ENCODE data around the gene BCAS3.

DNA sequence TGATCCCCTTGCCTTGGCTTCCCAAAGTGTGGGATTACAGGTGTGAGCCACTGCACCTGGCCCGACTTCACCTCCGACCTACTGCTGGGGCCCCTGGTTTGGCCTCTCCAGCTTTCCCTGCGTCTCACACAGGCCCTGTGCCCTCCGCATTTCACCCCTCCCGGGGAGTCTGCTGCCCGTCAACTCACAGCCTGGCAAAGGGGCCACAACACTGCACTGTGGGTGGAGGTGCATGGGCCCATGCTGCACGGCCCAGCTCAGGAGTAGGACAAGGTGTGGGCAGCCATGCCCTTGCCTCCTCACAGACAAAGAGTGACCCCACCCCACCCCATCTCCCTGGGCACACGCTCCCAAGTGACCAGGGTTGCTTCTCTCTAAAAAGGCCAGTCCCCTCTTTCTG lies 709.4 kb downstream of the BCAS3 start:
- TF ChIP-seq, protein P1, sequence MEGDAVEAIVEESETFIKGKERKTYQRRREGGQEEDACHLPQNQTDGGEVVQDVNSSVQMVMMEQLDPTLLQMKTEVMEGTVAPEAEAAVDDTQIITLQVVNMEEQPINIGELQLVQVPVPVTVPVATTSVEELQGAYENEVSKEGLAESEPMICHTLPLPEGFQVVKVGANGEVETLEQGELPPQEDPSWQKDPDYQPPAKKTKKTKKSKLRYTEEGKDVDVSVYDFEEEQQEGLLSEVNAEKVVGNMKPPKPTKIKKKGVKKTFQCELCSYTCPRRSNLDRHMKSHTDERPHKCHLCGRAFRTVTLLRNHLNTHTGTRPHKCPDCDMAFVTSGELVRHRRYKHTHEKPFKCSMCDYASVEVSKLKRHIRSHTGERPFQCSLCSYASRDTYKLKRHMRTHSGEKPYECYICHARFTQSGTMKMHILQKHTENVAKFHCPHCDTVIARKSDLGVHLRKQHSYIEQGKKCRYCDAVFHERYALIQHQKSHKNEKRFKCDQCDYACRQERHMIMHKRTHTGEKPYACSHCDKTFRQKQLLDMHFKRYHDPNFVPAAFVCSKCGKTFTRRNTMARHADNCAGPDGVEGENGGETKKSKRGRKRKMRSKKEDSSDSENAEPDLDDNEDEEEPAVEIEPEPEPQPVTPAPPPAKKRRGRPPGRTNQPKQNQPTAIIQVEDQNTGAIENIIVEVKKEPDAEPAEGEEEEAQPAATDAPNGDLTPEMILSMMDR (IDR thresholded peaks at IDR 0.05 in 8 of 11, conservative IDR thresholded peaks at IDR 0.05 in 3 of 11) = no peak
- TF ChIP-seq POLR2A (IDR thresholded peaks at IDR 0.05) = no peak
- no peak for TF ChIP-seq POLR2AphosphoS5 (IDR thresholded peaks at IDR 0.05)

Measured in spleen (tissue), 7 donors.